AG04449 (cell line): Measurements from ENCODE around the gene SLX9.
"Not testable (repeated sequence)": the region's sequence is repeated elsewhere in the genome, so short reads cannot be mapped to it uniquely, and the experiment has no call there.

ENCODE experiments used
- CTCF ChIA-PET: fragments of 350-600 bp; formaldehyde crosslinking; extraction: SDS; loops from one replicate; lab custom pipeline; 2021; ENCODE audit warnings: antibody characterized with exemption; lab: Yijun Ruan, JAX
- POLR2A ChIA-PET: fragments of 400-600, 350-600 bp; formaldehyde crosslinking; extraction: SDS; loops from one replicate; lab custom pipeline; 2020; ENCODE audit warnings: antibody characterized with exemption, inconsistent platforms; lab: Yijun Ruan, JAX
- DNase-seq: peaks from one replicate; pipeline ENCODE4 v3.0.0-alpha.2; 2010; ENCODE audit warnings: low read depth, low spot score
- H3K4me3 ChIP-seq: 2 replicates; pipeline ENCODE4 v1.5.1; 2011; ENCODE audit warnings: low read depth, mild to moderate bottlenecking, control low read depth, low read length
- CTCF ChIP-seq: IDR thresholded peaks from one replicate; pipeline ENCODE4 v1.5.1; 2011; ENCODE audit warnings: mild to moderate bottlenecking, moderate library complexity, low read length, control low read depth, inconsistent platforms; ENCODE audit not compliant: insufficient read depth; ENCODE audit errors: missing control alignments

The SLX9 gene

GRCh38 chr21:45019887-45020537, 80.2 kb downstream of the SLX9 start:
- POLR2A ChIA-PET, result no interaction called here
- DNase-seq, result no peak
- no peak for TF ChIP-seq CTCF
- CTCF ChIA-PET, result no interaction called here
- no peak overlapping the region for H3K4me3 ChIP-seq

- ChIA-PET CTCF (no interaction called here), POLR2A (no interaction called here)
- no peak for TF ChIP-seq CTCF
- H3K4me3 ChIP-seq, result no peak overlapping the region
- no peak for DNase-seq
These were observed 81.0 kb downstream of the SLX9 start for GRCh38 chr21:45020629-45021427.

GRCh38 chr21:45021428-45022347, 81.9 kb downstream of the SLX9 start:
- H3K4me3 ChIP-seq, result no peak overlapping the region
- POLR2A ChIA-PET, result no interaction called here
- DNase-seq, result no peak
- CTCF ChIA-PET, result interaction anchor here (0.6 to 2.4 kb wide), 2 partner anchors 59 to 116 kb away, joined by 3 to 11 read pairs; no protein-coding TSS in a partner anchor
- TF ChIP-seq CTCF, result no peak

GRCh38 chr21:45022348-45022675, 82.5 kb downstream of the SLX9 start:
- POLR2A ChIA-PET, result no interaction called here
- DNase-seq, result no peak
- CTCF ChIA-PET, result interaction anchor here (0.6 to 2.4 kb wide), 2 partner anchors 58 to 115 kb away, joined by 3 to 11 read pairs; no protein-coding TSS in a partner anchor
- TF ChIP-seq CTCF, result no peak
- no peak overlapping the region for H3K4me3 ChIP-seq

GRCh38 chr21:45022736-45023135, 82.9 kb downstream of the SLX9 start:
- POLR2A ChIA-PET, result no interaction called here
- DNase-seq, result no peak
- H3K4me3 ChIP-seq, result no peak overlapping the region
- no peak for TF ChIP-seq CTCF
- CTCF ChIA-PET, result interaction anchor here (0.6 to 2.4 kb wide), 3 partner anchors 11 to 115 kb away, joined by 3 to 11 read pairs (median 4); no protein-coding TSS in a partner anchor

- POLR2A ChIA-PET, DNase-seq, H3K4me3 ChIP-seq: not testable (repeated sequence)
- CTCF ChIA-PET, result interaction anchor here (0.9 to 2.4 kb wide), 2 partner anchors 61 to 113 kb away, joined by 3 to 11 read pairs; no protein-coding TSS in a partner anchor
These were observed 84.7 kb downstream of the SLX9 start for GRCh38 chr21:45024516-45024915.
